NCI-H2196 treated with DMSO at 0.1 percent for 48 hours (cell line): Measurements from ENCODE around the gene AMPD1.
A peak's percentile ranks its signal among the peaks of the same experiment; 100 is the strongest.

Experiments used
- DNase-seq: peaks from one replicate; lab custom pipeline; 2025; ENCODE audit not compliant: unreplicated experiment; lab: John Stamatoyannopoulos, UW

The AMPD1 gene

DNA sequence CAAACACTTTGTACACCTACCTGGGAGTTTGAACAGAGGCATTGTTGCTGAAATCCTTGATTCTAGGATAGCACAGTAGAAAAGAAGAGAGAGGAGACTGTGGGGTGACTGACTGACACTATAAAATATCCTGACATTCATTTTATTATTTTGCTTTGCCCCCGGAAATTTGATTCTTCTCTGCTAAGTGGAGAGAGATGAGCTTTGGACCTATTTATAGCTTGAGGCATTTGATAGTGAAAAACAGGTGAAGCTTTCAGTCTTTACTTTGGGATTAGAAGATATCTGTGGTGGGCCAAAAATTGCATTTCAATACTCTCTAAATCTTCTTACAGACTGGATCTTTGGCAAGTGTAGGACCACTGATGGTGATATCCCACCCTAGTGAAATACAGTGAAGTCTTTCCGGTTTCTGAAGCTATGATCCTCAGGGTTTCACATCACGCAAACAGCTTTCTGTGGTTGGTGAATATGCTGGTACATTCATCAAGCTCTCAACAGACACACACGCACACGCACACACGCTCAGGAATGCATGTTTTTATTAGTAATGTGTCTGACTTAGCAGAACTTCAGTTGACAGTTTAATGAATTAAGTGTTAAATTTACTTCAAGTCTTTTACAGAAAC is at the start of gene AMPD1:
TSS of gene AMPD1 (minus strand) at position 117 of the 629 bp plus-strand sequence. CDS start at position 42, 75 bp downstream.
- DNase-seq = no peak

DNA sequence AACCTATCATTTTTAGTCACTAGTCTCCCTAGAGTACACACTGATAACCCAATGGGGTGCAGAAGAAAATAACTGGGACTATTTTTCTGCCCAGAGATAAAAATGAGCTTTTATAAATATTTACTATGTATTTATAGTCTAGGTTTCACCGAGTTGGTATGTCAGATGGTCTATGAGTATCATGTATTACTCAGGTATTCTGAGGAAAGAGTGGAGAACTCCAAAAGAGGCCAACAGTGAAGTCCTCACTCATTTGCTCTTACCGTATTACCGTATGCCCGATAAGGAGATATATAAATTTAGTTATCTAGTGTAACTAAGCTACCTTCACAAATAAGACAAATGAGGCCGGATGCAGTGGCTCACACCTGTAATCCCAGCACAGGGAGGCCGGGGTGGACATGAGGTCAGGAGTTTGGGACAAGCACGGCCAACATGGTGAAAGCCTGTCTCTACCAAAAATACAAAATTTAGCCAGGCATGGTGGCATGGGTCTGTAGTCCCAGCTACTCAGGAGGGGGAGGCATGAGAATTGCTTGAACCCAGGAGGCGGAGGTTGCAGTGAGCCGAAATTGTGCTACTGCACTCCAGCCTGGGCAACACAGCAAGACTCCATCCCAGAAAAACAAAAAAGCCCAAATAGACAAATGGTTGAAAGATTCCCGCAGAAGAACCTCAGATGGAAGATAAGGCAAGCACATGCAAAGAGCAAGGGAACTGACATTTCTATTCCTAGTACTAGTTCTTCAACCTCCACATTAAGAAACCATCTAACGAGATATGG is 46.8 kb upstream of the AMPD1 start:
- DNase-seq = no peak

DNA sequence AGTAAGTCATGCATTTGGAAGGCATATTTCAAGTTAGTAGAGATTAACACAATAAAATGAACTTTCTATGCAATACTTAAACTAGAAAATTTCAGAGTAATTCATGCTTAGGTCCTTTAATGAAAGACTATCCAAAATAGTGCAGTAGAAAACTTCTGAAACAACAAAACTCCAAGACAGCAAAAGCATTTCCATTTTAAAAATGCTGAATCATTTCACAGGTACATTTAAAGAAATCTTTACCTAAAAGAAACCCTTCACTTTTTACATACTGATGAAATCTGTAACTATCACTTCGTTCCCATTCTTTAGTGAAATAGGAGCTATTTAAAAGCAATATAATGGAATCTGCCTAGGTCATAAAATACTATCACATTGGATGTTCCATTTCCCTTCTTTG is 45.0 kb upstream of the AMPD1 start:
- no peak for DNase-seq

DNA sequence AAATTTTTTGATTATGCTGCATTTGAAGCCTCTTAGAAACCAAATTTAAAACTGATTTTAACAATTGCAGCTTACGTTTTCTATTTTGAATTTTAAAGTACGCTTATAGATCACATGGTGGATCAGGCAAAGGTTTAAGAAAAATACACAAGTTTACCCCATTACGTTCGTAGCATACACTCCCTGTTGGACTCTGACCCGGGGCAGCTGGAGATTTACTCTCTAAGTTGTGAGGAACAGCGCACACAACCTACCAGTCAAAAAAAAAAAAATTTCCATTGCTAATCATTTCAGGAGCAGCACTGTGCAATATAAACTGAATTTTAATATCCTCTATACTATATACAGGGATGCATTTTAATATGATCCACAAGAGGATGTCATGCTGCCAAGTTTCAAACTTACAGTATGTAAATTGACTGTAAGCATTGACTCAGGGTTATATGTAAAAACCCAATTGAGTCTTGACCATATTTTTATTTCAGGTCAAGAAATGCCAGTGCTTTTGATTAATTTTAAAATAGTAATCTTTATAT is 42.0 kb upstream of the AMPD1 start:
- no peak for DNase-seq

DNA sequence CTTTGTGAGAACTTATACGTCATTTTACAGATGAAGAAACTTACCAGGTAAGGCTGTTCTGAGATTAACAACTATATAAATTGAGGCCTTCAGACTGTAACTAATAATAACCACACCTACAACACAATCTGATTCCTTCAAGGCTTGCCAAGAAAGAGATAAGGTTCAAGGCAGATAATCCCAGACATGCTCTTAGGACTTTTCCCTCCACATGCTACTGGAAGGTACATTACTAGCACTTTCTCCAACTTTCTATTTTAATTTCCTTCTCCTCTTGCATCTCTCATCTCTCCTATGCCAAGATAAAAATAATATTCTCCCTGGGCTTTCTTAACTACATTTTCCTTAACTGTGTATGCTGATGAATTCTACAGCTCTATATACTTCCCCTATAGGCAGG is 40.1 kb upstream of the AMPD1 start:
- DNase-seq = no peak

DNA sequence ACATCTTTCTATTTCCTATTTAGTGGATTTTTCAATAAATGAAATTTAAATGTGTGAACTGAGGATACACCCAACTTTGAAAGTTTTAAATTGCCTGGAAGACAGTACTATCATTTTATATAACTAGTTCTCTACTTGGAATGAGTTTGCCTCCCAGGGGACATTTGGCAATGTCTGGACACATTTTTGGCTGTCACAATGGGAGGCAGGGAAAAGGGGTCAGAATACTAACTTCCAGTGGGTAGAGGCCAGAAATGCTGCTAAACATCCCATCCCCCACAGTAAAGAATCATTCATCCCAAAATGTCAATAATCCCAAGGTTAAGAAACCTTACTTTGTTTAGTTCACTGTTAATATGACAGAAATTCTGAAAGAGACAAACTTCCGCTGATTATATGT is 34.4 kb upstream of the AMPD1 start:
- no peak for DNase-seq

DNA sequence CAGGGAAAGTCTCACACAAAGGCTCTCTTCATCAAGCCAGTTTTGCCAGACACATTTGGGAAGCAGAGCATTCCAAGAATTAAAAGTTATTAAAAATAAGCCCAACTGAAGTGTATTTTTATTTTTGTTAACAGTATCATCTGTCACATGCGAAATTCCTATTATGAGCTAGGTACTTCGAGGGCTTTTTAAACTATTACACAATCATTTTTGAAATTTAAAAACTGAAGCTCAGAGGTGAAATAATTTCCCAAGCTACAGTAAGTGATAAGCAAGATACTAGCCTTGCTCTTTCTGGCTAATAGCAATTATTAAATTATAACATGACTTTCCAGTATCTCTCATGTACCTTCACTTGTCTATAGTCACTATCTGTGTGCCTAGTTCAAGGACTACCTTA is 33.2 kb upstream of the AMPD1 start:
- no peak for DNase-seq

DNA sequence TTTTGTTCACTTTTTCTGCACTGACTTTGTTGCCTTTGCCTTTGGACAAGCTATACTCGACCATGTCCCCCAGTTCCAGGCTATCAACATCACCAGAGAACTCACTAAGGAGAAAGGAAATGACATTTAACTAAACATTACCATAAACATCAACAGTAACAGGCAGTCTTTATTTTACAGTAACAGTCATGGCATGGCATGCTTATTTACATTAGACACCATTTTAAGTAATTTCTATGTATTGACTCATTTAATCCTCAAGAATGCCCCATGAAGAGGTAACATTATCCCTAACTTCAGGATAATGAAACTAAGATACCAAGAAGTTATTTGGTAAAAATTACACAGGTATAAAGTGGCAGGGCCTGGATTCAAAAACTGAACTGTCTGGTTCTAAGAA is 29.9 kb upstream of the AMPD1 start:
- no peak for DNase-seq

- DNase-seq = no peak
Observed at GRCh38 chr1:114723915-114724314, 28.6 kb upstream of the AMPD1 start.

DNA sequence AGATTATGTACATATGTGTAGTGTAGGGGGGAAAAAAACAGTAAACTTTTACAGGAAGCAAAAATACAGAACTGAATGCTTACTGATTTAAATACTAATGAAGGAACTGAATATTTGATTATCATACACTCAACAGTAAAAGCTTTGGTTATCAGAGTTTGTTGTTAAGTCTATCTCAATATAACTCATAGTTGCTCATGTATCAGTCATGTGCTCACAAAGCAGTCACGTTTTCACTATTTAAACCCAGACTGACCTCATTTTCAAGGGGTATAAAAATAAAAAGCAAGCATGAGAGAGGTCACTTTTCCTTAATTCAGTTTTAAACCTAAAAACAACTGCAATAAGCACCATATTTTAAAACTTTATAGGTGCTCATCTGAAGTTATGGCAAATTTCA is 28.1 kb upstream of the AMPD1 start:
- DNase-seq = no peak

GRCh38 chr1:114720492-114720891 is 25.1 kb upstream of the AMPD1 start:
- no peak for DNase-seq

- no peak for DNase-seq
Observed at GRCh38 chr1:114719424-114719787, 24.1 kb upstream of the AMPD1 start.

GRCh38 chr1:114718661-114719423 is 23.5 kb upstream of the AMPD1 start:
- no peak for DNase-seq

DNA sequence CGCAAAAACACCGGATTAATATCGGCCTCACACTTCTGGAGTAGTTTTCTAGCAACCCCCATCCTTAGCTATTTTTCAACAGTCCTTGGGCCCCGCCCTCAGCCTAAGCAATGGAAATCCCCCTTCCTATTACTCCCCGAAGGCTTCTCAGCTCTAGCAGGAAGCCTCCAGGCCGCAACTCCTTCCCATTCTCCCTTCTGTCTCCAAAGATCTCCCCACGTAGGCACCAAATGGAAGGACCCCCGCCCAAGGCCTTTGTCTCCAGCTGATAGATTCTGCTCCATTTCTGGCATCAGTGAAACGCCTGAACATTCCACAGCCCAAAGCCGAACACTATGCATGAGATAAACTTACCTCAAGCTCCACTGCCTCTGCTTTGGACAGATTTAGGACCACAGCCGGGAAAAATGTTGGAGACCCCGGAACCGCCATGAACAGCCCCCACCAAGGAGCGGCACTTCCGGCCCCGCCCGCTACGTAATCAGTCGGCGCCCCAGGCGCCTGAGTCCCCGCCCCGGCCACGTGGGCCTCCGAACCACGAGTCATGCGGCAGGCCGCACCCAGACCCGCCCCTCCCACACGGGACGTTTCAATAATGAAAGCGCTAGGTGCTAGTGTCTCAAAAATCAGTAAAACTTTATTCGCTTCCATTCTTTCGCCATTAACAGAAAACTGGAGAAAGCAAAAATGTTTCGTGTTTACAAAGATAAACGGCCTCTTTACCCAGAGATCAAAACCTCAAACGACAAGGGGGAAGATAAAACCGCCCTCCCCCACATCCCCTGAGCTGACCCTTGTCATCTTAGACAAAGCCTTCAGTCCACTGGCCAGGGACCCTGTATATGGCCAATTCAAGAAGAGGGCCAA is 21.2 kb upstream of the AMPD1 start, which contains the start of gene NRAS:
TSS of gene NRAS (minus strand) at position 468 of the 867 bp plus-strand sequence. CDS start 611 bp downstream, outside the sequence.
- DNase-seq = peak; percentile 79

GRCh38 chr1:114715952-114716303 is 20.6 kb upstream of the AMPD1 start:
- no peak for DNase-seq

DNA sequence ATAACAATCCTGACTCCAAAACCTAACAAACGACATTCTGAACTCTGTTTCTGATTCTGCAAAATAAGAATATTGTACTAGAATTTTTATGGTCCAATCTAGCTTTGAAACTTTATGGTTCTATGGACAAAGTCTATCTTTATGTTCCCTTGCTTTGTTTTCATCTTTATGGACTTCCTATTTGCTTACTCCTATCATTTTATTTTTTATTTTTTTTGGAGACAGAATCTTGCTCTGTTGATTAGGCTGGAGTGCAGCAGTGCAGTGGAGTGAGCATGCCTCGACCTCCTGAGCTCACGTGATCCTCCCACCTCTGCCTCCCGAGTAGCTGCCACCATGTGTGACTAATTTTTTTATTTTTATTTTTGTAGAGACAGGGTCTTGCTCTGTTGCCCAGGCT is 17.6 kb upstream of the AMPD1 start:
- no peak for DNase-seq

DNA sequence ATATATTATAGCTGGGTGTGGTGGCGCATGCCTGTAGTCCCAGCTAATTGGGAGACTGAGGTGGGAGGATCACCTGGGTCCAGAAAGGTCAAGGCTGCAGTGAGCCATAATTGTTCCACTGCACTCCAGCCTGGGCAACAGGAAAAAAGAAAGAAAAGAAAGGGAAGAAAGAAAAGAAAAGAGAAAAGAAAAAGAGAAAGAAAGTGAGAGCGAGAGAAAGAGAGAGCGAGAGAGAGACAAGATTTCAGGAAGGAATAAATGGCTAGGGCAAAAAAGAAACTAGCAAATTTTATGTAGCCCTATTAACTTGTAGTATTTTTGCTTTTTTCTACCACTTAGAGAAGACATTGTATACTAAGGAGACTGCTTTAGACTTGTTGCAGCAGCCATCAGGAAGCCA is 15.0 kb upstream of the AMPD1 start:
- DNase-seq = no peak

DNA sequence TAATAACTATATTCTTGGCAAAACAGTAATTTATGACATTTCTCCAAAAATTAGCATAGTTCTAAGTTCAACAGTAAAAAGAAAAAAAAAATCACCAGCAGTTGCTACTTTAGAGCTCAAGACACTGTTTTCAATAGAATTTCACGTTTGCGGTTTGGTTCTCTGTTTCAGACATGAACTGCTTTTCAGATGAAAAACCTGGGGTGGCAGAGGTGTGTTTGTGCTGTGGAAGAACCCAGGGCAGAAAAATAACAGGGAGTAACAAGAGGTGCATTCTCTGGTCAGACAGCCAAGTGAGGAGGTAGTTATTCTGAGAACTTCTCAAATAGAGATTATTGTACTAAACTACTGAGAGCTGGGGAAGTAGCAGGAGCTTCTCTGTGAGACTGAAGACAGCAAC is 12.3 kb upstream of the AMPD1 start:
- no peak for DNase-seq

DNA sequence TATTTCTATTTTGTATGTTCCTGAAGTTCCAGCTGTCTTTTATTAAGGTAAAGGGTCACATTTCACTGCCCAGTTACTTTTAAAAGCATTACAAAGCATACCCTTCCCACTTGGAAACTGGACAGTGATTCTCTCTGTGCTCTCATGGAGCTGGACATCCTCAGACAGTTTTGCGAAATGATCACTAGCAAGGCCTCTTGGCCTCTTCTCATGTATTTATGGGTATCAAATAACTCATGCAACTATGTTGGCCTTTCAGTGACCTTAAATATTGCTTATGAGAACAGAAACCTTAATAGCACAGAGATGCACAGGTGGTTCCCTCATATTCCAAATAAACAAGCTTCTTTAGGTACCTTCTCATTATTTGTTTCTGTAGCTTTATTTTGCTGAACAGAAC is 7.9 kb upstream of the AMPD1 start:
- no peak for DNase-seq

DNA sequence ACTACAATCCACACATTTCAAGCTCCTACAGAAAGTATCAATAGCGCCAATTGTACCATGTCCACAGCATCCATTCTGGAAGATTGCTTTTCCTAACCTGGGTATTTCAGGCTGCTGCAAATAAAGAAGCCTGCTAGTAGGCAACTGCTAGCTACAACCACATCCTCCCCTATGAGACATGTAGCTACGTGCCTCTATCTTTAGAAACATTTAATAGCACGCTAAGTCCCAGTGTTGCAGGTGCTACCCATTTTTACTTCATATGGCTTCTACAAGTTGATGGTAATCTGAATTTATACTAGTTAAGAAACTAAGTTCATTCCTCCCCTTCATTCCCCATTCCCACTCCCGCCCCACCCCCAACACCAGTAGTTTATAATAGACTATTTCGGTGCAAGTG is 7.4 kb upstream of the AMPD1 start:
- no peak for DNase-seq

GRCh38 chr1:114701931-114702330 is 6.6 kb upstream of the AMPD1 start:
- DNase-seq = no peak
